Mucosa of descending colon (tissue), 3 donors: ENCODE data around the gene STK4. TPM values are rescaled to one million over a fixed set of nuclear protein-coding genes. Genes with fewer than 3 reads are reported as not detected.

Experiments used
- ATAC-seq: fragments of 200-7000 bp; cut with Tn5 transposase; one replicate; pipeline ENCODE4 v1.9.1; 2020; ENCODE audit warnings: mild to moderate bottlenecking, moderate library complexity
- DNase-seq, 3 donors: peaks; one replicate each; pipeline ENCODE4 v3.0.0-alpha.2; 2020
- H3K36me3 ChIP-seq: fragments of 200-600 bp; one replicate; pipeline ENCODE4 v1.8.0; 2021; ENCODE audit warnings: low read depth, mild to moderate bottlenecking
- H3K4me1 ChIP-seq: fragments of 200-600 bp; one replicate; pipeline ENCODE4 v1.8.0; 2021; ENCODE audit warnings: low read depth, mild to moderate bottlenecking
- H3K4me3 ChIP-seq: fragments of 200-600 bp; one replicate; pipeline ENCODE4 v1.8.0; 2021; ENCODE audit warnings: mild to moderate bottlenecking
- H3K9me3 ChIP-seq: fragments of 200-600 bp; one replicate; pipeline ENCODE4 v1.8.0; 2021; ENCODE audit warnings: mild to moderate bottlenecking
- CTCF ChIP-seq: fragments of 200-600 bp; IDR thresholded peaks from one replicate; pipeline ENCODE4 v1.8.0; 2022; ENCODE audit warnings: antibody characterized with exemption, mild to moderate bottlenecking
- intact Hi-C, 2 donors: fragments of 100-400 bp; cut with DNase I in 1 of 2; cut with micrococcal nuclease in 1 of 2; formaldehyde crosslinking; loops; one replicate each; pipeline versions ENCODE4 v1.11.0 to v1.11.1; 2022; cut with DNase I, micrococcal nuclease
- long read RNA-seq, 2 donors: library from polyadenylated mRNA; unstranded; transcript quantifications; one replicate each; pipeline ENCODE4 v2.0.0, GENCODE V29; 2019 to 2021
- total RNA-seq, 3 donors: library from RNA; stranded (reverse); fragmentation: NEBNext Ultra II Directional in 2 of 3; extraction: Animal tissue kit (Norgen Biotek cat#: 25700) in 2 of 3; gene quantifications; one replicate each; pipeline versions ENCODE4 v1.2.1 to v1.2.4, GENCODE V29; 2021 to 2023
- donor health status: DM: no; HTN: no; CAD: no; lungs with moderate emphysema.
- donor health status: DM: no; HTN: no; CAD: no.
- donor health status: DM: no; HTN: yes; CAD: no.

The STK4 gene
- 10 to 100 TPM; 34.2 to 42.0 (median 36.6) TPM for total RNA-seq
- long read RNA-seq, donor 1, full-length matches to known transcripts, result 4 of 9 reads
- long read RNA-seq, donor 1, partial matches to known transcripts, result 1 of 9 reads
- long read RNA-seq, donor 1, other reads (novel, unspliced or antisense), result 4 of 9 reads
- long read RNA-seq, donor 2, full-length matches to known transcripts, result 5 of 15 reads
- long read RNA-seq, donor 2, partial matches to known transcripts, result 7 of 15 reads
- long read RNA-seq, donor 2, other reads (novel, unspliced or antisense), result 3 of 15 reads

GRCh38 chr20:44966030-44966961 is at the start of gene STK4:
Gene STK4, plus strand, starts transcription at chr20:44966512. Its CDS starts 57 bp downstream, at chr20:44966569.
- ATAC-seq, result peak; percentile 95
- peak within 1 kb of the TSS; percentile 61 for H3K4me3 ChIP-seq
- TF ChIP-seq CTCF, result peak; percentile 36

GRCh38 chr20:44916586-44916985 is 49.7 kb upstream of the STK4 start:
- intact Hi-C loops, result no loop called here

More at GRCh38 chr20:44966030-44966961, at the start of gene STK4:
- peaks cover 17% of the 10 kb centered on the region for H3K4me1 ChIP-seq
- peak; percentile 97 to 98 (median 98) for DNase-seq
- no peaks in the 10 kb centered on the region for H3K9me3 ChIP-seq
- intact Hi-C loops, result no loop called here
- no peaks in the 10 kb centered on the region for H3K36me3 ChIP-seq

GRCh38 chr20:44917399-44917798 is 48.9 kb upstream of the STK4 start:
- intact Hi-C loops, result no loop called here
- ATAC-seq, result no peak
- DNase-seq, result no peak
- Histone ChIP-seq H3K9me3 (no peaks in the 10 kb centered on the region), H3K36me3 (no peaks in the 10 kb centered on the region), H3K4me1 (no peaks in the 10 kb centered on the region), H3K4me3 (no peak overlapping the region)
- no peak for TF ChIP-seq CTCF

More at GRCh38 chr20:44916586-44916985, 49.7 kb upstream of the STK4 start:
- ATAC-seq (no peak), DNase-seq (no peak)
- TF ChIP-seq CTCF, result no peak
- no peak overlapping the region for H3K4me3 ChIP-seq
- no peaks in the 10 kb centered on the region for H3K36me3 ChIP-seq
- no peaks in the 10 kb centered on the region for H3K9me3 ChIP-seq
- peaks cover 1% of the 10 kb centered on the region for H3K4me1 ChIP-seq

GRCh38 chr20:44918342-44918741 is 48.0 kb upstream of the STK4 start:
- no peak overlapping the region for H3K4me3 ChIP-seq
- H3K4me1 ChIP-seq, result no peaks in the 10 kb centered on the region
- intact Hi-C loops, result no loop called here
- no peak for TF ChIP-seq CTCF
- no peaks in the 10 kb centered on the region for H3K36me3 ChIP-seq
- ATAC-seq (no peak), DNase-seq (no peak)
- no peaks in the 10 kb centered on the region for H3K9me3 ChIP-seq

- no peak for TF ChIP-seq CTCF
- no peak for ATAC-seq
- H3K4me3 ChIP-seq, result no peak overlapping the region
- H3K36me3 ChIP-seq, result no peaks in the 10 kb centered on the region
- no peaks in the 10 kb centered on the region for H3K9me3 ChIP-seq
- no peak for DNase-seq
- intact Hi-C loops, result no loop called here
- H3K4me1 ChIP-seq, result no peaks in the 10 kb centered on the region
These were observed 47.6 kb upstream of the STK4 start for GRCh38 chr20:44918761-44919160.
